Thyroid gland (tissue), 4 donors: ENCODE data around the gene CBFB. TPM values are rescaled to one million over a fixed set of nuclear protein-coding genes. Genes with fewer than 3 reads are reported as not detected.

Source experiments
- DNase-seq, 2 donors: peaks; one replicate each; pipeline ENCODE4 v3.0.0-alpha.2; 2019
- H3K27ac ChIP-seq, 3 donors: fragments of 200-600 bp; sonication (generic); 1 replicate in 2 of 3; 2 replicates in 1 of 3; pipeline ENCODE4 v1.5.1; 2016 to 2019; ENCODE audit warnings: mild to moderate bottlenecking in 1 of 3, moderate library complexity in 1 of 3
- H3K27me3 ChIP-seq: fragments of 200-600 bp; sonication (generic); one replicate; pipeline ENCODE4 v1.5.1; 2019
- H3K36me3 ChIP-seq, 2 donors: fragments of 200-600 bp; sonication (generic); one replicate each; pipeline ENCODE4 v1.5.1; 2016 to 2019
- H3K4me1 ChIP-seq, 2 donors: fragments of 200-600 bp; sonication (generic); one replicate each; pipeline ENCODE4 v1.5.1; 2017 to 2019
- H3K4me3 ChIP-seq, 3 donors: fragments of 200-600 bp; sonication (generic); replicated peaks in 1 of 3; 1 replicate in 2 of 3; 2 replicates in 1 of 3; pipeline ENCODE4 v1.5.1; 2016; ENCODE audit warnings: mild to moderate bottlenecking in 1 of 3
- H3K9me3 ChIP-seq: fragments of 200-600 bp; sonication (generic); one replicate; pipeline ENCODE4 v1.5.1; 2017
- CTCF ChIP-seq, 6 experiments: fragments of 200-600 bp in 3 of 6; fragments of 450-650 bp in 3 of 6; sonication (generic) in 3 of 6; IDR thresholded peaks; one replicate each; pipeline ENCODE4 v1.5.1; 2016 to 2019; ENCODE audit warnings: antibody characterized with exemption in 6 of 6, mild to moderate bottlenecking in 2 of 6, inconsistent platforms in 1 of 6, moderate library complexity in 1 of 6
- POLR2A ChIP-seq, 2 donors: fragments of 450-650 bp; IDR thresholded peaks; one replicate each; pipeline ENCODE4 v1.6.1; 2017; ENCODE audit warnings: antibody characterized with exemption in 2 of 2, mild to moderate bottlenecking in 2 of 2, moderate library complexity in 1 of 2
- WGBS, 2 donors: methylation state at CpG; one replicate each; pipeline ENCODE4 v1.1.5; 2017; 5-methylcytosine and 5-hydroxymethylcytosine counted together
- intact Hi-C: fragments of 100-400 bp; cut with DNase I; formaldehyde crosslinking; loops from one replicate; pipeline ENCODE4 v1.15.1; 2023
- total RNA-seq, 4 donors: library from RNA; depleted of rRNA; stranded (reverse); fragments of >200 nt; gene quantifications; one replicate each; pipeline ENCODE4 v1.2.3, GENCODE V29; 2016

The CBFB gene
- total RNA-seq, 4 donors from 2014 or later, result 31.0 to 60.0 (median 41.5) TPM

GRCh38 chr16:67087291-67087690 lies 58.3 kb downstream of the CBFB start:
- Histone ChIP-seq H3K27me3 (no peaks in the 10 kb centered on the region), H3K4me1 (peaks cover 0 to 4% of the 10 kb centered on the region in 2 donors), H3K36me3 (no peaks in the 10 kb centered on the region), H3K4me3 (no peak overlapping the region), H3K27ac (no peak overlapping the region), H3K9me3 (no peaks in the 10 kb centered on the region)
- 92 to 94% methylated on average over 1 of the region's 1 CpG for WGBS, 2 donors
- DNase-seq, result no peak
- intact Hi-C loops, result no loop called here
- TF ChIP-seq POLR2A (IDR thresholded peaks at IDR 0.05) (no peak), CTCF (IDR thresholded peaks at IDR 0.05) (no peak)

- Histone ChIP-seq H3K27ac (no peak overlapping the region), H3K4me1 (peaks cover 0 to 4% of the 10 kb centered on the region in 2 donors), H3K36me3 (no peaks in the 10 kb centered on the region), H3K4me3 (no peak overlapping the region), H3K27me3 (no peaks in the 10 kb centered on the region), H3K9me3 (no peaks in the 10 kb centered on the region)
- intact Hi-C loops, result no loop called here
- TF ChIP-seq CTCF (IDR thresholded peaks at IDR 0.05), result no peak
- no peak for TF ChIP-seq POLR2A (IDR thresholded peaks at IDR 0.05)
- no peak for DNase-seq
These were observed 58.9 kb downstream of the CBFB start for GRCh38 chr16:67087803-67088202.

- DNase-seq, result no peak
- H3K27ac ChIP-seq, result no peak overlapping the region
- TF ChIP-seq CTCF (IDR thresholded peaks at IDR 0.05) (no peak), POLR2A (IDR thresholded peaks at IDR 0.05) (no peak)
- H3K4me1 ChIP-seq, result peaks cover 0 to 4% of the 10 kb centered on the region in 2 donors
- intact Hi-C loops, result no loop called here
- no peaks in the 10 kb centered on the region for H3K36me3 ChIP-seq
- no peaks in the 10 kb centered on the region for H3K27me3 ChIP-seq
- 79 to 85% methylated on average over 4 of the region's 4 CpGs for WGBS, 2 donors
- no peaks in the 10 kb centered on the region for H3K9me3 ChIP-seq
- H3K4me3 ChIP-seq, result no peak overlapping the region
These were observed 59.6 kb downstream of the CBFB start for GRCh38 chr16:67088551-67088950.

- peaks cover 0 to 4% of the 10 kb centered on the region in 2 donors for H3K4me1 ChIP-seq
- intact Hi-C loops, result no loop called here
- no peak overlapping the region for H3K4me3 ChIP-seq
- DNase-seq, result no peak
- H3K36me3 ChIP-seq, result no peaks in the 10 kb centered on the region
- H3K27ac ChIP-seq, result no peak overlapping the region
- TF ChIP-seq CTCF (IDR thresholded peaks at IDR 0.05), result no peak
- TF ChIP-seq POLR2A (IDR thresholded peaks at IDR 0.05), result no peak
- H3K9me3 ChIP-seq, result no peaks in the 10 kb centered on the region
- no peaks in the 10 kb centered on the region for H3K27me3 ChIP-seq
These were observed 60.2 kb downstream of the CBFB start for GRCh38 chr16:67089101-67089500.

- DNase-seq, result no peak
- no peak overlapping the region for H3K4me3 ChIP-seq
These were observed 63.1 kb downstream of the CBFB start for GRCh38 chr16:67091906-67092566.

More at GRCh38 chr16:67091906-67092566, 63.1 kb downstream of the CBFB start:
- TF ChIP-seq CTCF (IDR thresholded peaks at IDR 0.05) (no peak), POLR2A (IDR thresholded peaks at IDR 0.05) (no peak)
- no peaks in the 10 kb centered on the region for H3K27me3 ChIP-seq
- H3K9me3 ChIP-seq, result no peaks in the 10 kb centered on the region
- 94 to 95% methylated on average over 4 of the region's 4 CpGs for WGBS, 2 donors
- H3K4me1 ChIP-seq, result no peaks in the 10 kb centered on the region
- intact Hi-C loops, result no loop called here
- H3K27ac ChIP-seq, result no peak overlapping the region
- H3K36me3 ChIP-seq, result no peaks in the 10 kb centered on the region
